ENCODE results near the gene WDR88.

GRCh38 chr19:33195645-33196347 is 63.9 kb downstream of the WDR88 start:
- no peak for TF ChIP-seq POLR2A (IDR thresholded peaks at IDR 0.05)
- no peak for TF ChIP-seq CTCF (IDR thresholded peaks at IDR 0.05)
- TF ChIP-seq EP300 (IDR thresholded peaks at IDR 0.05) = no peak

Measured in ovary (tissue), 3 donors.